Left renal cortex interstitium (tissue), 4 donors: ENCODE data around the gene CST11. TPM values are rescaled to one million over a fixed set of nuclear protein-coding genes. Genes with fewer than 3 reads are reported as not detected.
A peak's percentile ranks its signal among the peaks of the same experiment; 100 is the strongest.

ENCODE experiments used
- DNase-seq, 4 donors: peaks; one replicate each; pipeline ENCODE4 v3.0.0-alpha.2; 2013; ENCODE audit warnings: low read depth in 4 of 4, low spot score in 2 of 4, missing footprints in 1 of 4
- polyA plus RNA-seq, 4 donors: library from polyadenylated mRNA; unstranded; fragments of 120-200 nt; gene quantifications; one replicate each; pipeline ENCODE4 v1.2.1, GENCODE V29; 2013; ENCODE audit not compliant: insufficient read length in 4 of 4

Gene CST11
- polyA plus RNA-seq, 4 donors, result not detected

GRCh38 chr20:23420943-23421931 is 31.4 kb downstream of the CST11 start, which contains the start of gene NAPB:
Gene NAPB, minus strand, starts transcription at chr20:23421488. Its CDS starts 86 bp downstream, at chr20:23421402.
- DNase-seq, result peak; percentile 52 to 91 (median 73)

GRCh38 chr20:23419995-23420901 is 32.4 kb downstream of the CST11 start:
- DNase-seq, result peak in 2 of 4 donors; percentile 9 to 12

- DNase-seq, result no peak
Measured at GRCh38 chr20:23419657-23419994, 33.0 kb downstream of the CST11 start.

GRCh38 chr20:23417861-23418260 is 34.8 kb downstream of the CST11 start:
- DNase-seq, result no peak

GRCh38 chr20:23415959-23416583 is 36.6 kb downstream of the CST11 start:
- DNase-seq, result no peak

GRCh38 chr20:23415555-23415954 is 37.1 kb downstream of the CST11 start:
- DNase-seq, result no peak

- DNase-seq, result no peak
Measured at GRCh38 chr20:23414526-23415188, 38.0 kb downstream of the CST11 start.

GRCh38 chr20:23413862-23414422 is 38.7 kb downstream of the CST11 start:
- DNase-seq, result no peak

GRCh38 chr20:23412026-23412425 is 40.6 kb downstream of the CST11 start:
- no peak for DNase-seq

- no peak for DNase-seq
Measured at GRCh38 chr20:23410916-23411695, 41.6 kb downstream of the CST11 start.

- DNase-seq, result no peak
Measured at GRCh38 chr20:23409800-23410199, 42.9 kb downstream of the CST11 start.

- DNase-seq, result no peak
Measured at GRCh38 chr20:23408957-23409356, 43.7 kb downstream of the CST11 start.

GRCh38 chr20:23407781-23408464 is 44.8 kb downstream of the CST11 start:
- DNase-seq, result no peak

- DNase-seq, result no peak
Measured at GRCh38 chr20:23406880-23407279, 45.8 kb downstream of the CST11 start.

- DNase-seq, result no peak
Measured at GRCh38 chr20:23404196-23404595, 48.5 kb downstream of the CST11 start.

GRCh38 chr20:23403751-23404150 is 48.9 kb downstream of the CST11 start:
- DNase-seq, result no peak

GRCh38 chr20:23401051-23401450 is 51.6 kb downstream of the CST11 start:
- no peak for DNase-seq
